Astrocyte (in vitro differentiated cells and primary cell): ENCODE data around the gene TNMD. TPM values are rescaled to one million over a fixed set of nuclear protein-coding genes. Genes with fewer than 3 reads are reported as not detected.

Experiments used
- DNase-seq: peaks from one replicate; pipeline ENCODE4 v3.0.0-alpha.2; 2010; ENCODE audit warnings: low read depth
- FAIRE-seq: peaks from 2 replicates; lab custom pipeline; 2011; peaks lifted over from hg19 to GRCh38; lab: Jason Lieb, UNC
- H2AFZ ChIP-seq: 2 replicates; pipeline ENCODE4 v1.6.0; 2012; ENCODE audit warnings: low read depth, low read length, inconsistent platforms
- H3K27ac ChIP-seq: 2 replicates; pipeline ENCODE4 v1.5.1; 2011; ENCODE audit warnings: low read depth, low read length, inconsistent platforms
- H3K27me3 ChIP-seq: 2 replicates; pipeline ENCODE4 v1.6.0; 2011; ENCODE audit warnings: low read length, inconsistent platforms; ENCODE audit not compliant: insufficient read depth
- H3K36me3 ChIP-seq: 2 replicates; pipeline ENCODE4 v1.5.1; 2011; ENCODE audit warnings: low read length, inconsistent platforms; ENCODE audit not compliant: insufficient read depth
- H3K4me1 ChIP-seq: 2 replicates; pipeline ENCODE4 v1.5.1; 2011; ENCODE audit warnings: low read length, inconsistent platforms; ENCODE audit not compliant: insufficient read depth
- H3K4me2 ChIP-seq: 2 replicates; pipeline ENCODE4 v1.6.0; 2012; ENCODE audit warnings: low read length, inconsistent platforms
- H3K4me3 ChIP-seq: 2 replicates; pipeline ENCODE4 v1.5.1; 2011; ENCODE audit warnings: low read depth, mild to moderate bottlenecking, low read length, inconsistent platforms; ENCODE audit not compliant: insufficient read depth
- H3K79me2 ChIP-seq: 2 replicates; pipeline ENCODE4 v1.6.0; 2012; ENCODE audit warnings: mild to moderate bottlenecking, low read length, inconsistent platforms; ENCODE audit not compliant: insufficient read depth
- H3K9ac ChIP-seq: 2 replicates; pipeline ENCODE4 v1.6.0; 2012; ENCODE audit warnings: mild to moderate bottlenecking, low read length, inconsistent platforms
- H3K9me3 ChIP-seq: 2 replicates; pipeline ENCODE4 v1.5.1; 2012; ENCODE audit warnings: low read depth, mild to moderate bottlenecking, low read length, inconsistent platforms; ENCODE audit not compliant: insufficient read depth
- H4K20me1 ChIP-seq: 2 replicates; pipeline ENCODE4 v1.6.0; 2012; ENCODE audit warnings: low read length, inconsistent platforms; ENCODE audit not compliant: insufficient read depth
- H3K27ac Mint-ChIP-seq: one replicate; pipeline ENCODE4 v1.8.0; 2021; ENCODE audit warnings: mild to moderate bottlenecking, mixed read lengths; ENCODE audit not compliant: unreplicated experiment
- H3K27me3 Mint-ChIP-seq: one replicate; pipeline ENCODE4 v1.8.0; 2021; ENCODE audit warnings: low read depth, mixed read lengths; ENCODE audit not compliant: unreplicated experiment
- H3K36me3 Mint-ChIP-seq: one replicate; pipeline ENCODE4 v1.8.0; 2021; ENCODE audit warnings: low read depth, mixed read lengths; ENCODE audit not compliant: unreplicated experiment
- H3K4me1 Mint-ChIP-seq: one replicate; pipeline ENCODE4 v1.8.0; 2021; ENCODE audit warnings: low read depth, mixed read lengths; ENCODE audit not compliant: unreplicated experiment
- H3K4me3 Mint-ChIP-seq: one replicate; pipeline ENCODE4 v1.8.0; 2021; ENCODE audit warnings: mild to moderate bottlenecking, moderate library complexity, mixed read lengths; ENCODE audit not compliant: unreplicated experiment
- H3K9me3 Mint-ChIP-seq: one replicate; pipeline ENCODE4 v1.8.0; 2021; ENCODE audit warnings: mild to moderate bottlenecking, mixed read lengths; ENCODE audit not compliant: unreplicated experiment
- EZH2 ChIP-seq: IDR thresholded peaks from 2 replicates; pipeline ENCODE4 v1.6.1; 2012; ENCODE audit warnings: mild to moderate bottlenecking, low read length, inconsistent platforms; ENCODE audit not compliant: insufficient read depth
- total RNA-seq: library from RNA; stranded (reverse); gene quantifications from 2 replicates; pipeline ENCODE4 v1.2.1, GENCODE V29; 2021
- TF ChIP-seq, protein P1 (sequence below): IDR thresholded peaks from 2 replicates; pipeline ENCODE4 v1.5.1; 2011; ENCODE audit warnings: low read depth, mild to moderate bottlenecking, inconsistent platforms, low read length, moderate library complexity; ENCODE audit not compliant: insufficient read depth

TNMD gene
- total RNA-seq, 1 donor from 2014 or later, result not detected

- H4K20me1 ChIP-seq, result no peaks in the 10 kb centered on the region
- H3K36me3 ChIP-seq, result no peaks in the 10 kb centered on the region
- H3K79me2 ChIP-seq, result no peaks in the 10 kb centered on the region
- Mint-ChIP-seq H3K27ac (no peak overlapping the region), H3K4me1 (no peaks in the 10 kb centered on the region), H3K27me3 (peaks cover under 1% of the 10 kb centered on the region), H3K9me3 (no peaks in the 10 kb centered on the region), H3K36me3 (no peaks in the 10 kb centered on the region), H3K4me3 (no peak overlapping the region)
- no peaks in the 10 kb centered on the region for H3K9me3 ChIP-seq
- H3K4me1 ChIP-seq, result no peaks in the 10 kb centered on the region
- H3K4me3 ChIP-seq, result no peak overlapping the region
- H3K4me2 ChIP-seq, result no peak overlapping the region
- no peak for TF ChIP-seq EZH2
- TF ChIP-seq, protein P1, sequence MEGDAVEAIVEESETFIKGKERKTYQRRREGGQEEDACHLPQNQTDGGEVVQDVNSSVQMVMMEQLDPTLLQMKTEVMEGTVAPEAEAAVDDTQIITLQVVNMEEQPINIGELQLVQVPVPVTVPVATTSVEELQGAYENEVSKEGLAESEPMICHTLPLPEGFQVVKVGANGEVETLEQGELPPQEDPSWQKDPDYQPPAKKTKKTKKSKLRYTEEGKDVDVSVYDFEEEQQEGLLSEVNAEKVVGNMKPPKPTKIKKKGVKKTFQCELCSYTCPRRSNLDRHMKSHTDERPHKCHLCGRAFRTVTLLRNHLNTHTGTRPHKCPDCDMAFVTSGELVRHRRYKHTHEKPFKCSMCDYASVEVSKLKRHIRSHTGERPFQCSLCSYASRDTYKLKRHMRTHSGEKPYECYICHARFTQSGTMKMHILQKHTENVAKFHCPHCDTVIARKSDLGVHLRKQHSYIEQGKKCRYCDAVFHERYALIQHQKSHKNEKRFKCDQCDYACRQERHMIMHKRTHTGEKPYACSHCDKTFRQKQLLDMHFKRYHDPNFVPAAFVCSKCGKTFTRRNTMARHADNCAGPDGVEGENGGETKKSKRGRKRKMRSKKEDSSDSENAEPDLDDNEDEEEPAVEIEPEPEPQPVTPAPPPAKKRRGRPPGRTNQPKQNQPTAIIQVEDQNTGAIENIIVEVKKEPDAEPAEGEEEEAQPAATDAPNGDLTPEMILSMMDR, result no peak
- H3K9ac ChIP-seq, result no peak overlapping the region
- H2AFZ ChIP-seq, result no peak overlapping the region
- no peaks in the 10 kb centered on the region for H3K27me3 ChIP-seq
- no peak overlapping the region for H3K27ac ChIP-seq
- FAIRE-seq (no peak), DNase-seq (no peak)
Measured at GRCh38 chrX:100593126-100593525, 8.4 kb downstream of the TNMD start.

- no peak overlapping the region for H3K27ac ChIP-seq
- H3K27me3 Mint-ChIP-seq, result no peaks in the 10 kb centered on the region
- H3K4me3 Mint-ChIP-seq, result no peak overlapping the region
- no peak overlapping the region for H3K9ac ChIP-seq
- no peaks in the 10 kb centered on the region for H3K79me2 ChIP-seq
- no peaks in the 10 kb centered on the region for H3K27me3 ChIP-seq
- no peak for DNase-seq
- no peak overlapping the region for H2AFZ ChIP-seq
- no peaks in the 10 kb centered on the region for H3K9me3 ChIP-seq
- H3K36me3 ChIP-seq, result no peaks in the 10 kb centered on the region
- H3K27ac Mint-ChIP-seq, result no peak overlapping the region
- H3K4me2 ChIP-seq, result no peak overlapping the region
- no peak overlapping the region for H3K4me3 ChIP-seq
- no peaks in the 10 kb centered on the region for H3K36me3 Mint-ChIP-seq
- FAIRE-seq, result no peak
- H4K20me1 ChIP-seq, result no peaks in the 10 kb centered on the region
- no peaks in the 10 kb centered on the region for H3K9me3 Mint-ChIP-seq
- no peaks in the 10 kb centered on the region for H3K4me1 ChIP-seq
- H3K4me1 Mint-ChIP-seq, result no peaks in the 10 kb centered on the region
- TF ChIP-seq, protein P1, result no peak
Measured at GRCh38 chrX:100593581-100593980, 8.8 kb downstream of the TNMD start.

GRCh38 chrX:100596601-100597000 lies 11.9 kb downstream of the TNMD start:
- Histone ChIP-seq H3K4me2 (no peak overlapping the region), H3K27me3 (no peaks in the 10 kb centered on the region), H3K36me3 (no peaks in the 10 kb centered on the region), H3K9me3 (no peaks in the 10 kb centered on the region), H3K4me1 (no peaks in the 10 kb centered on the region), H2AFZ (no peak overlapping the region), H3K27ac (no peak overlapping the region), H4K20me1 (no peaks in the 10 kb centered on the region), H3K9ac (no peak overlapping the region), H3K79me2 (no peaks in the 10 kb centered on the region), H3K4me3 (no peak overlapping the region)
- Mint-ChIP-seq H3K27ac (no peak overlapping the region), H3K36me3 (no peaks in the 10 kb centered on the region), H3K27me3 (no peaks in the 10 kb centered on the region), H3K4me1 (peaks cover 5% of the 10 kb centered on the region), H3K4me3 (no peak overlapping the region), H3K9me3 (no peaks in the 10 kb centered on the region)
- TF ChIP-seq EZH2, result no peak
- TF ChIP-seq, protein P1, result no peak
- FAIRE-seq (no peak), DNase-seq (no peak)
